RPMI8226 (cell line): ENCODE data around the gene NHERF2.

ENCODE experiments used
- DNase-seq: peaks from one replicate; pipeline ENCODE4 v3.0.0-alpha.2; 2015

Gene NHERF2

GRCh38 chr16:2084895-2085625, 58.4 kb downstream of the NHERF2 start:
- no peak for DNase-seq

GRCh38 chr16:2085669-2086068, 59.0 kb downstream of the NHERF2 start:
- DNase-seq: no peak

GRCh38 chr16:2086106-2086742, 59.5 kb downstream of the NHERF2 start:
- no peak for DNase-seq

- no peak for DNase-seq
These were observed 60.4 kb downstream of the NHERF2 start for GRCh38 chr16:2086812-2087747.

GRCh38 chr16:2087748-2088631, 61.3 kb downstream of the NHERF2 start:
- DNase-seq: no peak
